Testis (tissue), 2 donors: Measurements from ENCODE around the gene HSFY2.
"Not testable (repeated sequence)": the region's sequence is repeated elsewhere in the genome, so short reads cannot be mapped to it uniquely, and the experiment has no call there.

Experiments
- CTCF ChIP-seq, 3 experiments: fragments of 450-650 bp in 2 of 3; fragments of 200-600 bp in 1 of 3; sonication (generic) in 1 of 3; IDR thresholded peaks; one replicate each; pipeline ENCODE4 v1.5.1; 2016 to 2019; ENCODE audit warnings: antibody characterized with exemption in 3 of 3, mild to moderate bottlenecking in 2 of 3, moderate library complexity in 1 of 3
- POLR2A ChIP-seq: fragments of 450-650 bp; IDR thresholded peaks from one replicate; pipeline ENCODE4 v1.6.1; 2017; ENCODE audit warnings: antibody characterized with exemption, mild to moderate bottlenecking, moderate library complexity

GRCh38 chrY:18753133-18753815 lies 20.3 kb downstream of the HSFY2 start:
- not testable (repeated sequence) for TF ChIP-seq CTCF (IDR thresholded peaks at IDR 0.05); POLR2A
